WTC11 (cell line): ENCODE measurements around the gene GSTA1.
"Not testable (repeated sequence)": the region's sequence is repeated elsewhere in the genome, so short reads cannot be mapped to it uniquely, and the experiment has no call there.

ENCODE experiments used
- AFF4 ChIP-seq: sonication (generic); formaldehyde crosslinking; IDR thresholded peaks from 2 replicates; pipeline ENCODE4 v1.8.1; 2023; ENCODE audit warnings: mild to moderate bottlenecking, missing genetic modification reagents, borderline replicate concordance
- CTCF ChIP-seq: fragments of 200-600 bp; IDR thresholded peaks from 2 replicates; pipeline ENCODE4 v1.8.0; 2022; ENCODE audit warnings: antibody characterized with exemption
- FOXJ3 ChIP-seq: sonication (generic); formaldehyde crosslinking; IDR thresholded peaks from 2 replicates; pipeline ENCODE4 v1.9.0; 2021; ENCODE audit warnings: missing genetic modification reagents, mild to moderate bottlenecking, borderline replicate concordance
- FOXP4 ChIP-seq: sonication (generic); formaldehyde crosslinking; IDR thresholded peaks from 2 replicates; pipeline ENCODE4 v1.8.0; 2022; ENCODE audit warnings: mild to moderate bottlenecking, missing genetic modification reagents
- MAX ChIP-seq: sonication (generic); formaldehyde crosslinking; IDR thresholded peaks from 2 replicates; pipeline ENCODE4 v1.8.0; 2022; ENCODE audit warnings: mild to moderate bottlenecking, missing genetic modification reagents
- NFYB ChIP-seq: sonication (generic); formaldehyde crosslinking; conservative IDR thresholded peaks from 2 replicates; pipeline ENCODE4 v1.8.0; 2022; ENCODE audit warnings: low read depth, missing genetic modification reagents
- NR1H2 ChIP-seq: sonication (generic); formaldehyde crosslinking; IDR thresholded peaks from 2 replicates; pipeline ENCODE4 v1.9.0; 2021; ENCODE audit warnings: mild to moderate bottlenecking, moderate library complexity, missing genetic modification reagents
- ZMAT4 ChIP-seq: fragments of 250-450 bp; sonication (Bioruptor Pico); IDR thresholded peaks from 2 replicates; pipeline ENCODE4 v1.9.0; 2021; ENCODE audit warnings: mild to moderate bottlenecking
- ZNF121 ChIP-seq: sonication (generic); formaldehyde crosslinking; IDR thresholded peaks from 2 replicates; pipeline ENCODE4 v1.8.0; 2023; ENCODE audit warnings: missing genetic modification reagents

GRCh38 chr6:52782696-52783274 is 20.8 kb downstream of the GSTA1 start:
- not testable (repeated sequence) for TF ChIP-seq NFYB (CRISPR knock-in tag); AFF4 (CRISPR knock-in tag); MAX; FOXP4 (CRISPR knock-in tag); CTCF; NR1H2 (CRISPR knock-in tag); FOXJ3; ZNF121; ZMAT4 (CRISPR knock-in tag)
